Astrocyte of the cerebellum (primary cell): ENCODE measurements around the gene MC1R.

Experiments used
- DNase-seq: peaks from one replicate; pipeline ENCODE4 v3.0.0-alpha.2; 2011; ENCODE audit warnings: low read depth
- H3K4me3 ChIP-seq: 2 replicates; pipeline ENCODE4 v1.5.1; 2011; ENCODE audit warnings: mild to moderate bottlenecking, low read depth, low read length, moderate library complexity
- CTCF ChIP-seq: IDR thresholded peaks from 2 replicates; pipeline ENCODE4 v1.5.1; 2012; ENCODE audit warnings: low read length, low read depth, moderate library complexity, mild to moderate bottlenecking; ENCODE audit errors: missing control alignments
- in situ Hi-C: cut with HindIII; loops from 2 replicates; pipeline ENCODE4 v1.10.0; 2017; ENCODE audit warnings: low sequenced_read_pairs

MC1R gene

DNA sequence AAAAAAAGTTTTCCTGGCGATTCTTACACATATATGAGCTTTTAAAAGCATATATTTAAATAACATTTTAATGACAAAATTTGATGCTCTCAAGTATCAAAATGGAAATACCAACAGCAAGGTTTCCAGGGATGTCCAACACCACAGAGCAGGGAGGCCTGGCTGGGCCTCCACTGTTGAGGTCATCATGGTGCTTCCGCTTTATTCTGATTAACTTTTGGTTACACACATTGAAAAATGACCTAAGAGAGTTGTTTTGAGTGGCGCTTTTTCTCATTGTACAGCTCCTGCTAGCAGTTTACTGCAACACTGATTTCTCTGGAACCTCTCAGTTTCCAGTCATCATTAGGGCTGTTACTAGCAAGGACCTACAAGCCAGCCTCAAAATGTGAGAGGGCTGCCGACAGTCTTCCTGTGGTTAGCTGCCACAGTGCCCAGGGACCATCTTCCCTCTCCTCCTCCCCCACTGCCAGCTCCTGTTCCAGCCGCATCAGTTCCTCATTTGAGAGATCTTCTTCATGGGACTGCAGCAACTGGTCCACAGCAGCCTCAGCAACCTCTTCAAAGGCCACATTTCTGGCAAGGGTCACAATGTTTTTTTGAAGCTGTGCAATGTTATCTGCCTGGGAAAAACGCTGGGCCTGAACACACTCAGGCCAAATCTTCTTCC lies 51.2 kb downstream of the MC1R start:
- in situ Hi-C loops = no loop called here
- no peak for TF ChIP-seq CTCF
- DNase-seq = no peak
- H3K4me3 ChIP-seq = no peak overlapping the region
